ENCODE data around the gene CDRT15.
"Not testable (repeated sequence)": the region's sequence is repeated elsewhere in the genome, so short reads cannot be mapped to it uniquely, and the experiment has no call there.

CDRT15 gene

GRCh38 chr17:14236762-14237161 lies at the start of gene CDRT15:
TSS of gene CDRT15 (minus strand) at chr17:14236862. CDS start at chr17:14236833, 29 bp downstream.
- not testable (repeated sequence) for H3K9ac ChIP-seq (ENCODE audit: low read length); H3K79me2 ChIP-seq (ENCODE audit: insufficient read depth, low read length); H3K36me3 ChIP-seq (ENCODE audit: low read length); H2AFZ ChIP-seq (ENCODE audit: low read depth, low read length, severe bottlenecking); H4K20me1 ChIP-seq (ENCODE audit: low read depth, low read length); H3K9me3 ChIP-seq (ENCODE audit: insufficient read depth, low read length); H3K4me2 ChIP-seq (ENCODE audit: low read depth, low read length, poor library complexity, severe bottlenecking); H3K27me3 ChIP-seq (ENCODE audit: low read length); H3K9me2 ChIP-seq (replicated peaks; ENCODE audit: insufficient read depth, low read length); H3K4me3 ChIP-seq (ENCODE audit: insufficient read depth, low read length, poor library complexity, severe bottlenecking); H3F3A ChIP-seq (ENCODE audit: insufficient read depth); H3K27ac ChIP-seq (ENCODE audit: low read depth, low read length)

GRCh38 chr17:14282726-14283125 lies 46.1 kb upstream of the CDRT15 start:
- H3K9ac ChIP-seq (ENCODE audit: low read length), result no peak overlapping the region
- no peaks in the 10 kb centered on the region for H3K9me2 ChIP-seq (replicated peaks; ENCODE audit: insufficient read depth, low read length)
- no peaks in the 10 kb centered on the region for H3K79me2 ChIP-seq (ENCODE audit: insufficient read depth, low read length)
- TF ChIP-seq CTCF (IDR thresholded peaks at IDR 0.05; ENCODE audit: insufficient read depth, low read length, poor library complexity, severe bottlenecking) (no peak), EZH2phosphoT487 (conservative IDR thresholded peaks at IDR 0.05; ENCODE audit: low read length) (no peak)
- no peaks in the 10 kb centered on the region for H3F3A ChIP-seq (ENCODE audit: insufficient read depth)
- no peak overlapping the region for H2AFZ ChIP-seq (ENCODE audit: low read depth, low read length, severe bottlenecking)
- no peak overlapping the region for H3K4me2 ChIP-seq (ENCODE audit: low read depth, low read length, poor library complexity, severe bottlenecking)
- H3K27me3 ChIP-seq (ENCODE audit: low read length), result no peaks in the 10 kb centered on the region
- no peaks in the 10 kb centered on the region for H3K9me3 ChIP-seq (ENCODE audit: insufficient read depth, low read length)
- no peak overlapping the region for H3K27ac ChIP-seq (ENCODE audit: low read depth, low read length)
- no peaks in the 10 kb centered on the region for H4K20me1 ChIP-seq (ENCODE audit: low read depth, low read length)
- no peak overlapping the region for H3K4me3 ChIP-seq (ENCODE audit: insufficient read depth, low read length, poor library complexity, severe bottlenecking)
- no peaks in the 10 kb centered on the region for H3K36me3 ChIP-seq (ENCODE audit: low read length)

GRCh38 chr17:14281530-14281929 lies 44.9 kb upstream of the CDRT15 start:
- Histone ChIP-seq H2AFZ (ENCODE audit: low read depth, low read length, severe bottlenecking) (no peak overlapping the region), H4K20me1 (ENCODE audit: low read depth, low read length) (no peaks in the 10 kb centered on the region), H3K9me3 (ENCODE audit: insufficient read depth, low read length) (no peaks in the 10 kb centered on the region), H3K27me3 (ENCODE audit: low read length) (no peaks in the 10 kb centered on the region), H3K79me2 (ENCODE audit: insufficient read depth, low read length) (no peaks in the 10 kb centered on the region), H3K27ac (ENCODE audit: low read depth, low read length) (no peak overlapping the region), H3F3A (ENCODE audit: insufficient read depth) (no peaks in the 10 kb centered on the region), H3K36me3 (ENCODE audit: low read length) (no peaks in the 10 kb centered on the region), H3K4me2 (ENCODE audit: low read depth, low read length, poor library complexity, severe bottlenecking) (no peak overlapping the region), H3K9me2 (replicated peaks; ENCODE audit: insufficient read depth, low read length) (no peaks in the 10 kb centered on the region), H3K4me3 (ENCODE audit: insufficient read depth, low read length, poor library complexity, severe bottlenecking) (no peak overlapping the region), H3K9ac (ENCODE audit: low read length) (no peak overlapping the region)
- TF ChIP-seq CTCF (IDR thresholded peaks at IDR 0.05; ENCODE audit: insufficient read depth, low read length, poor library complexity, severe bottlenecking) (no peak), EZH2phosphoT487 (conservative IDR thresholded peaks at IDR 0.05; ENCODE audit: low read length) (no peak)

GRCh38 chr17:14276535-14277250 lies 40.0 kb upstream of the CDRT15 start:
- Histone ChIP-seq H3K4me3 (ENCODE audit: insufficient read depth, low read length, poor library complexity, severe bottlenecking) (no peak overlapping the region), H3K9me3 (ENCODE audit: insufficient read depth, low read length) (no peaks in the 10 kb centered on the region), H3F3A (ENCODE audit: insufficient read depth) (no peaks in the 10 kb centered on the region), H2AFZ (ENCODE audit: low read depth, low read length, severe bottlenecking) (no peak overlapping the region), H3K36me3 (ENCODE audit: low read length) (no peaks in the 10 kb centered on the region), H3K27me3 (ENCODE audit: low read length) (no peaks in the 10 kb centered on the region), H3K9ac (ENCODE audit: low read length) (no peak overlapping the region), H3K9me2 (replicated peaks; ENCODE audit: insufficient read depth, low read length) (no peaks in the 10 kb centered on the region), H3K4me2 (ENCODE audit: low read depth, low read length, poor library complexity, severe bottlenecking) (no peak overlapping the region), H3K27ac (ENCODE audit: low read depth, low read length) (no peak overlapping the region), H3K79me2 (ENCODE audit: insufficient read depth, low read length) (no peaks in the 10 kb centered on the region), H4K20me1 (ENCODE audit: low read depth, low read length) (no peaks in the 10 kb centered on the region)
- TF ChIP-seq CTCF (IDR thresholded peaks at IDR 0.05; ENCODE audit: insufficient read depth, low read length, poor library complexity, severe bottlenecking), result no peak
- TF ChIP-seq EZH2phosphoT487 (conservative IDR thresholded peaks at IDR 0.05; ENCODE audit: low read length), result no peak

Data from SU-DHL-6 (cell line).